Measurements from ENCODE around the gene TTYH1.
"Not testable (repeated sequence)": the region's sequence is repeated elsewhere in the genome, so short reads cannot be mapped to it uniquely, and the experiment has no call there.

The TTYH1 gene

GRCh38 chr19:54380897-54381296 is 34.4 kb upstream of the TTYH1 start:
- FAIRE-seq (no peak), DNase-seq (ENCODE audit: insufficient read length) (no peak)
- TF ChIP-seq TAF1 (IDR thresholded peaks at IDR 0.05; ENCODE audit: borderline replicate concordance, low read depth, low read length): no peak
- TF ChIP-seq POLR2AphosphoS5 (IDR thresholded peaks at IDR 0.05; ENCODE audit: low read depth, low read length): no peak
- no peak for TF ChIP-seq POLR2A (IDR thresholded peaks at IDR 0.05; ENCODE audit: low read depth, low read length)

GRCh38 chr19:54382041-54382440 is 33.2 kb upstream of the TTYH1 start:
- FAIRE-seq; DNase-seq (ENCODE audit: insufficient read length): not testable (repeated sequence)

GRCh38 chr19:54383330-54383729 is 31.9 kb upstream of the TTYH1 start:
- DNase-seq (ENCODE audit: insufficient read length) (no peak), FAIRE-seq (no peak)
- TF ChIP-seq POLR2AphosphoS5 (IDR thresholded peaks at IDR 0.05; ENCODE audit: low read depth, low read length): no peak
- TF ChIP-seq TAF1 (IDR thresholded peaks at IDR 0.05; ENCODE audit: borderline replicate concordance, low read depth, low read length): no peak
- no peak for TF ChIP-seq POLR2A (IDR thresholded peaks at IDR 0.05; ENCODE audit: low read depth, low read length)

GRCh38 chr19:54387991-54388801 is 27.1 kb upstream of the TTYH1 start:
- TF ChIP-seq POLR2A (IDR thresholded peaks at IDR 0.05; ENCODE audit: low read depth, low read length) (no peak), TAF1 (IDR thresholded peaks at IDR 0.05; ENCODE audit: borderline replicate concordance, low read depth, low read length) (no peak), POLR2AphosphoS5 (IDR thresholded peaks at IDR 0.05; ENCODE audit: low read depth, low read length) (no peak)
- DNase-seq (ENCODE audit: insufficient read length) (peak; percentile 23), FAIRE-seq (no peak)

- no peak for FAIRE-seq
- no peak for DNase-seq (ENCODE audit: insufficient read length)
- TF ChIP-seq POLR2A (IDR thresholded peaks at IDR 0.05; ENCODE audit: low read depth, low read length) (no peak), TAF1 (IDR thresholded peaks at IDR 0.05; ENCODE audit: borderline replicate concordance, low read depth, low read length) (no peak), POLR2AphosphoS5 (IDR thresholded peaks at IDR 0.05; ENCODE audit: low read depth, low read length) (no peak)
These were observed 26.5 kb upstream of the TTYH1 start for GRCh38 chr19:54388802-54389139.

GRCh38 chr19:54389553-54389952 is 25.7 kb upstream of the TTYH1 start:
- FAIRE-seq (no peak), DNase-seq (ENCODE audit: insufficient read length) (no peak)
- TF ChIP-seq TAF1 (IDR thresholded peaks at IDR 0.05; ENCODE audit: borderline replicate concordance, low read depth, low read length): no peak
- no peak for TF ChIP-seq POLR2A (IDR thresholded peaks at IDR 0.05; ENCODE audit: low read depth, low read length)
- no peak for TF ChIP-seq POLR2AphosphoS5 (IDR thresholded peaks at IDR 0.05; ENCODE audit: low read depth, low read length)

- DNase-seq (ENCODE audit: insufficient read length) (no peak), FAIRE-seq (peak; percentile 73)
- TF ChIP-seq POLR2A (IDR thresholded peaks at IDR 0.05; ENCODE audit: low read depth, low read length): no peak
- no peak for TF ChIP-seq POLR2AphosphoS5 (IDR thresholded peaks at IDR 0.05; ENCODE audit: low read depth, low read length)
- no peak for TF ChIP-seq TAF1 (IDR thresholded peaks at IDR 0.05; ENCODE audit: borderline replicate concordance, low read depth, low read length)
These were observed 24.2 kb upstream of the TTYH1 start for GRCh38 chr19:54390942-54391577.

- no peak for FAIRE-seq
- DNase-seq (ENCODE audit: insufficient read length): no peak
- no peak for TF ChIP-seq POLR2AphosphoS5 (IDR thresholded peaks at IDR 0.05; ENCODE audit: low read depth, low read length)
- TF ChIP-seq TAF1 (IDR thresholded peaks at IDR 0.05; ENCODE audit: borderline replicate concordance, low read depth, low read length): no peak
- TF ChIP-seq POLR2A (IDR thresholded peaks at IDR 0.05; ENCODE audit: low read depth, low read length): no peak
These were observed 23.6 kb upstream of the TTYH1 start for GRCh38 chr19:54391589-54392061.

GRCh38 chr19:54392105-54392504 is 23.2 kb upstream of the TTYH1 start:
- DNase-seq (ENCODE audit: insufficient read length): no peak
- no peak for TF ChIP-seq POLR2AphosphoS5 (IDR thresholded peaks at IDR 0.05; ENCODE audit: low read depth, low read length)
- TF ChIP-seq TAF1 (IDR thresholded peaks at IDR 0.05; ENCODE audit: borderline replicate concordance, low read depth, low read length): no peak
- TF ChIP-seq POLR2A (IDR thresholded peaks at IDR 0.05; ENCODE audit: low read depth, low read length): no peak
- FAIRE-seq: no peak

GRCh38 chr19:54393381-54393780 is 21.9 kb upstream of the TTYH1 start:
- no peak for TF ChIP-seq POLR2AphosphoS5 (IDR thresholded peaks at IDR 0.05; ENCODE audit: low read depth, low read length)
- TF ChIP-seq POLR2A (IDR thresholded peaks at IDR 0.05; ENCODE audit: low read depth, low read length): no peak
- TF ChIP-seq TAF1 (IDR thresholded peaks at IDR 0.05; ENCODE audit: borderline replicate concordance, low read depth, low read length): no peak
- no peak for FAIRE-seq
- DNase-seq (ENCODE audit: insufficient read length): no peak

GRCh38 chr19:54395685-54396084 is 19.6 kb upstream of the TTYH1 start:
- DNase-seq (ENCODE audit: insufficient read length) (no peak), FAIRE-seq (no peak)
- TF ChIP-seq POLR2A (IDR thresholded peaks at IDR 0.05; ENCODE audit: low read depth, low read length) (no peak), POLR2AphosphoS5 (IDR thresholded peaks at IDR 0.05; ENCODE audit: low read depth, low read length) (no peak), TAF1 (IDR thresholded peaks at IDR 0.05; ENCODE audit: borderline replicate concordance, low read depth, low read length) (no peak)

GRCh38 chr19:54399189-54399588 is 16.1 kb upstream of the TTYH1 start:
- FAIRE-seq: no peak
- TF ChIP-seq TAF1 (IDR thresholded peaks at IDR 0.05; ENCODE audit: borderline replicate concordance, low read depth, low read length): no peak
- no peak for TF ChIP-seq POLR2A (IDR thresholded peaks at IDR 0.05; ENCODE audit: low read depth, low read length)
- TF ChIP-seq POLR2AphosphoS5 (IDR thresholded peaks at IDR 0.05; ENCODE audit: low read depth, low read length): no peak
- DNase-seq (ENCODE audit: insufficient read length): no peak
